ENCODE measurements around the gene AMMECR1.
"Not testable (repeated sequence)": the region's sequence is repeated elsewhere in the genome, so short reads cannot be mapped to it uniquely, and the experiment has no call there.

- not testable (repeated sequence) for TF ChIP-seq RAD21 (IDR thresholded peaks at IDR 0.05; ENCODE audit: low read length); RCOR1 (IDR thresholded peaks at IDR 0.05; ENCODE audit: insufficient replicate concordance, low read length); MAZ (IDR thresholded peaks at IDR 0.05; ENCODE audit: borderline replicate concordance, low read depth, low read length); POLR2A (IDR thresholded peaks at IDR 0.05; ENCODE audit: low read depth, low read length); RFX5 (IDR thresholded peaks at IDR 0.05; ENCODE audit: low read depth, low read length); USF2 (IDR thresholded peaks at IDR 0.05; ENCODE audit: low read depth, low read length)
- TF ChIP-seq, protein P1, sequence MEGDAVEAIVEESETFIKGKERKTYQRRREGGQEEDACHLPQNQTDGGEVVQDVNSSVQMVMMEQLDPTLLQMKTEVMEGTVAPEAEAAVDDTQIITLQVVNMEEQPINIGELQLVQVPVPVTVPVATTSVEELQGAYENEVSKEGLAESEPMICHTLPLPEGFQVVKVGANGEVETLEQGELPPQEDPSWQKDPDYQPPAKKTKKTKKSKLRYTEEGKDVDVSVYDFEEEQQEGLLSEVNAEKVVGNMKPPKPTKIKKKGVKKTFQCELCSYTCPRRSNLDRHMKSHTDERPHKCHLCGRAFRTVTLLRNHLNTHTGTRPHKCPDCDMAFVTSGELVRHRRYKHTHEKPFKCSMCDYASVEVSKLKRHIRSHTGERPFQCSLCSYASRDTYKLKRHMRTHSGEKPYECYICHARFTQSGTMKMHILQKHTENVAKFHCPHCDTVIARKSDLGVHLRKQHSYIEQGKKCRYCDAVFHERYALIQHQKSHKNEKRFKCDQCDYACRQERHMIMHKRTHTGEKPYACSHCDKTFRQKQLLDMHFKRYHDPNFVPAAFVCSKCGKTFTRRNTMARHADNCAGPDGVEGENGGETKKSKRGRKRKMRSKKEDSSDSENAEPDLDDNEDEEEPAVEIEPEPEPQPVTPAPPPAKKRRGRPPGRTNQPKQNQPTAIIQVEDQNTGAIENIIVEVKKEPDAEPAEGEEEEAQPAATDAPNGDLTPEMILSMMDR (conservative IDR thresholded peaks at IDR 0.05; ENCODE audit: low read depth, low read length) = not testable (repeated sequence)
Measured at GRCh38 chrX:110238259-110238658, 79.6 kb downstream of the AMMECR1 start.
